Uterus (tissue), 4 donors: ENCODE data around the gene FBXO44. TPM values are rescaled to one million over a fixed set of nuclear protein-coding genes. Genes with fewer than 3 reads are reported as not detected.

Experiments
- DNase-seq, 2 donors: peaks; one replicate each; pipeline ENCODE4 v3.0.0-alpha.2; 2019 to 2020
- H3K27ac ChIP-seq, 2 donors: fragments of 200-600 bp; sonication (generic); 1 replicate in 1 of 2; 2 replicates in 1 of 2; pipeline ENCODE4 v1.5.1; 2016 to 2018
- H3K27me3 ChIP-seq, 2 donors: fragments of 200-600 bp; sonication (generic); one replicate each; pipeline ENCODE4 v1.5.1; 2018 to 2019; ENCODE audit warnings: control low read depth in 1 of 2
- H3K36me3 ChIP-seq, 2 donors: fragments of 200-600 bp; sonication (generic); one replicate each; pipeline ENCODE4 v1.5.1; 2019; ENCODE audit warnings: control low read depth in 1 of 2
- H3K4me1 ChIP-seq, 2 donors: fragments of 200-600 bp; sonication (generic); one replicate each; pipeline ENCODE4 v1.5.1; 2018 to 2019; ENCODE audit warnings: control low read depth in 1 of 2
- H3K4me3 ChIP-seq, 2 donors: fragments of 200-600 bp; sonication (generic); 1 replicate in 1 of 2; 2 replicates in 1 of 2; pipeline ENCODE4 v1.5.1; 2018 to 2019; ENCODE audit warnings: mild to moderate bottlenecking in 1 of 2
- H3K9me3 ChIP-seq, 2 donors: fragments of 200-600 bp; sonication (generic); one replicate each; pipeline ENCODE4 v1.5.1; 2019; ENCODE audit warnings: control low read depth in 1 of 2
- CTCF ChIP-seq, 4 experiments: fragments of 200-600 bp in 2 of 4; fragments of 450-650 bp in 2 of 4; sonication (generic) in 2 of 4; IDR thresholded peaks; one replicate each; pipeline ENCODE4 v1.5.1; 2016 to 2019; ENCODE audit warnings: antibody characterized with exemption in 4 of 4, mild to moderate bottlenecking in 2 of 4, moderate library complexity in 1 of 4
- POLR2A ChIP-seq, 2 donors: fragments of 450-650 bp; IDR thresholded peaks; one replicate each; pipeline ENCODE4 v1.6.1; 2016; ENCODE audit warnings: antibody characterized with exemption in 2 of 2, mild to moderate bottlenecking in 1 of 2, moderate library complexity in 1 of 2
- intact Hi-C: fragments of 100-400 bp; cut with DNase I; formaldehyde crosslinking; loops from one replicate; pipeline ENCODE4 v1.15.1; 2023; ENCODE audit warnings: low total_unique reads
- total RNA-seq, 4 donors: library from RNA; depleted of rRNA in 3 of 4; stranded (reverse); fragments of >200 nt in 3 of 4; gene quantifications; one replicate each; pipeline versions ENCODE4 v1.1.0 to v1.2.4, GENCODE V29; 2014 to 2023
- donor health status: DM: yes; HTN: yes; CAD: no.

FBXO44 gene
- total RNA-seq, 4 donors from 2014 or later: 7.6 to 26.7 (median 17.6) TPM

- Histone ChIP-seq H3K4me3 (no peak overlapping the region), H3K27me3 (no peaks in the 10 kb centered on the region), H3K27ac (no peak overlapping the region), H3K36me3 (no peaks in the 10 kb centered on the region), H3K9me3 (no peaks in the 10 kb centered on the region), H3K4me1 (no peaks in the 10 kb centered on the region)
- intact Hi-C loops: no loop called here
- no peak for DNase-seq
- no peak for TF ChIP-seq POLR2A (IDR thresholded peaks at IDR 0.05)
- TF ChIP-seq CTCF (IDR thresholded peaks at IDR 0.05): no peak
These were observed 29.4 kb downstream of the FBXO44 start for GRCh38 chr1:11684070-11684469.

GRCh38 chr1:11685210-11685752 lies 30.6 kb downstream of the FBXO44 start:
- DNase-seq: no peak
- Histone ChIP-seq H3K27ac (no peak overlapping the region), H3K27me3 (peaks cover 0 to 3% of the 10 kb centered on the region in 2 donors), H3K4me3 (no peak overlapping the region), H3K4me1 (peaks cover 0 to under 1% of the 10 kb centered on the region in 2 donors), H3K9me3 (no peaks in the 10 kb centered on the region), H3K36me3 (no peaks in the 10 kb centered on the region)
- TF ChIP-seq POLR2A (IDR thresholded peaks at IDR 0.05) (no peak), CTCF (IDR thresholded peaks at IDR 0.05) (no peak)
- intact Hi-C loops: no loop called here

GRCh38 chr1:11688506-11688905 lies 33.8 kb downstream of the FBXO44 start:
- Histone ChIP-seq H3K27ac (no peak overlapping the region), H3K36me3 (no peaks in the 10 kb centered on the region), H3K4me3 (no peak overlapping the region), H3K4me1 (peaks cover 0 to 17% of the 10 kb centered on the region in 2 donors), H3K9me3 (no peaks in the 10 kb centered on the region), H3K27me3 (peaks cover 0 to 11% of the 10 kb centered on the region in 2 donors)
- no peak for DNase-seq
- intact Hi-C loops: no loop called here
- no peak for TF ChIP-seq CTCF (IDR thresholded peaks at IDR 0.05)
- TF ChIP-seq POLR2A (IDR thresholded peaks at IDR 0.05): no peak

DNA sequence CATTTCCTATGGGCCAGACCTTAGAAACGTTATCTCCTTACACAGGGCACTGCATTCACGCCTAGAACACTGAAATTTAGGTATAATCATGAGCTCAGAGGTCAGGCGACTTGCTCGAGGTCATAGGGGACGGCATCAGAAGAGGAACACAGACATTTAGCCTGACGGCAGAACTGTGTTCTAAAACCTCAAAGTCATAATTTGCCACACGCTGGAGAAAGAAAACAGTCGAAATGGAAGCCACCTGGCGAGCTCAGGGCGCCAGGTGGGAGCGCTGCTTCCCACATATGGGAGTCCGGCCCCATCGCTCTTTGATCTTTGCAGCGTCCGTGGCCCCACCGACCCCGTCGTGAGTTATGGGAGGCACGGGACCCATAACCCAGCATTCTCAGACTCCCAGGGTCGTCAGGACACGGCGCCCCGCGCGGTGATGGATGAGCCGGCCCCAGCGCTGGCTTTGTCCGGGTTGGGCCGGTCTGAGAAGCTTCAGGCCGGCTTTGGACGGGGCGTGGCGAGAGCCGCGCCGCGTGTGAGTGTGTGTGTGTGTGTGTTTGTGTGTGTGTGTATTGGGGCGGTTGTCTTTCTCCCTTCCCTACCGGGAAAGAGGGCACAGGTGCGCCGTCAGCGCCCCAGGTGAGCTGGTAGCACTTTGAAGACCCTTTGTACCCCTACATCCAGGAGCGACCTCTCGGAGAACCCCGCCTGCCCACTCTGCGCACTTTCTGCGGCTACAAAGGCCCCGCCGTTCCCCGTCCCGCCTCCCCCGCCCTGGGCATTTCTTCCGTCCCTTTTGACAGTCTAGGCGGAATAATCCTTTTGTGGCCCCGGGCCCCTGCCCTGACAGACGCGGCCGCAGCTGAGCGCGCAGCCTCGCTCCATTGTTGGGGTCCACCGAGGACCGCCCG lies 36.0 kb downstream of the FBXO44 start:
- Histone ChIP-seq H3K4me3 (no peak overlapping the region), H3K36me3 (no peaks in the 10 kb centered on the region), H3K9me3 (no peaks in the 10 kb centered on the region), H3K27ac (no peak overlapping the region), H3K27me3 (peaks cover 0 to 11% of the 10 kb centered on the region in 2 donors), H3K4me1 (peaks cover 0 to 17% of the 10 kb centered on the region in 2 donors)
- intact Hi-C loops: no loop called here
- no peak for DNase-seq
- TF ChIP-seq POLR2A (IDR thresholded peaks at IDR 0.05): no peak
- no peak for TF ChIP-seq CTCF (IDR thresholded peaks at IDR 0.05)

DNA sequence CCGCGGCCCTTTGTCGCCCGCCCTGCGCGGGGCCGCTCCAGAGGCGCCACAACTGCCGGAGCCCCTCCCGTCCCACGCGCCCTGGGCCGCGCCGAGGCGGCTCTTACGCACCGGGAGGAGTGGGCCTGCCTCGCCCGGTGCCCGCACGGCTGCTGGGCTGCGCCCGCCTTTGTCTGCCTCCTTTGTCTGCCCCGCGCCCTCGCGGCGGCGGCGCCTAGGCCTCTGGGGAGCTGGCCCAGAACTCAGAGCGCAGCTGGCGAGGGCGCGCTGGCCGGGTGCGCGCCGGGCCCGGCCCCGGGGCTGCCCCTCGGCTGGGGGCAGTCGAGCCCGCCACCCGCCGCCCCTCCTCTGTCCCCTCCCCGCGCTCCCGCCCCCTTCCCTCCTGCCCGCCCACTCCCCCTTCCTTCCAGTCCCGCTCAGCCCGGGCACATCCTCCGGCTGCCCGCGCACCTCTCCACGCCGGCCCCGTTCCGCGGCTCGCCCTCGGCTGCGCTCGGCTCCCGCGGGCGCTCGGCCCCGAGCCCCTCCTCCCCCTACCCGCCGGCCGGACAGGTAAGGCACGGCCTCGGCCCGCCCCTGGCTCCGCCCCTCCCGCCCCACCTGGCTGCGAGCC lies 36.7 kb downstream of the FBXO44 start, which contains the start of gene DRAXIN:
DRAXIN (plus strand) TSS at position 409 of the 613 bp plus-strand sequence. CDS start 14,549 bp downstream, outside the sequence.
- H3K27ac ChIP-seq: no peak within 1 kb of the TSS
- intact Hi-C loops: no loop called here
- peaks cover 0 to 11% of the 10 kb centered on the region in 2 donors for H3K27me3 ChIP-seq
- no peak within 1 kb of the TSS for H3K4me3 ChIP-seq
- H3K36me3 ChIP-seq: no peaks in the 10 kb centered on the region
- H3K9me3 ChIP-seq: no peaks in the 10 kb centered on the region
- DNase-seq: no peak
- H3K4me1 ChIP-seq: peaks cover 0 to 17% of the 10 kb centered on the region in 2 donors
- TF ChIP-seq POLR2A (IDR thresholded peaks at IDR 0.05) (no peak), CTCF (IDR thresholded peaks at IDR 0.05) (no peak)
